ACC112 (cell line): ENCODE measurements around the gene SIK2.
"Not testable (repeated sequence)": the region's sequence is repeated elsewhere in the genome, so short reads cannot be mapped to it uniquely, and the experiment has no call there.

Experiments used
- H2AFZ ChIP-seq: fragments of 200-600 bp; sonication (generic); one replicate; pipeline ENCODE4 v1.6.0; 2017; ENCODE audit warnings: antibody characterized with exemption, low read length; ENCODE audit not compliant: unreplicated experiment
- H3K27ac ChIP-seq: fragments of 200-600 bp; sonication (generic); 2 replicates; pipeline ENCODE4 v1.5.1; 2014; ENCODE audit warnings: low read depth, mild to moderate bottlenecking, antibody characterized with exemption, low read length, moderate library complexity
- H3K27me3 ChIP-seq: fragments of 200-600 bp; sonication (generic); 2 replicates; pipeline ENCODE4 v1.6.1; 2014; ENCODE audit warnings: mild to moderate bottlenecking, antibody characterized with exemption, low read length, moderate library complexity, mixed read lengths; ENCODE audit not compliant: insufficient read depth
- H3K36me3 ChIP-seq: fragments of 200-600 bp; sonication (generic); 2 replicates; pipeline ENCODE4 v1.6.1; 2016; ENCODE audit warnings: mild to moderate bottlenecking, antibody characterized with exemption, low read length, moderate library complexity, mixed read lengths; ENCODE audit not compliant: insufficient read depth
- H3K4me1 ChIP-seq: fragments of 200-600 bp; sonication (generic); one replicate; pipeline ENCODE4 v1.6.1; 2016; ENCODE audit warnings: low read length, mixed read lengths; ENCODE audit not compliant: insufficient read depth, unreplicated experiment, control insufficient read depth
- H3K4me3 ChIP-seq: fragments of 200-600 bp; sonication (generic); 2 replicates; pipeline ENCODE4 v1.5.1; 2014; ENCODE audit warnings: mild to moderate bottlenecking, low read depth, low read length
- H3K79me2 ChIP-seq: fragments of 200-600 bp; sonication (generic); one replicate; pipeline ENCODE4 v1.6.0; 2016; ENCODE audit warnings: low read length; ENCODE audit not compliant: control insufficient read depth, unreplicated experiment, insufficient read depth

Gene SIK2

GRCh38 chr11:111715142-111715816 lies 113.0 kb downstream of the SIK2 start:
- Histone ChIP-seq H3K79me2 (no peaks in the 10 kb centered on the region), H3K4me1 (peaks cover 20% of the 10 kb centered on the region), H3K4me3 (no peak overlapping the region), H3K27me3 (no peaks in the 10 kb centered on the region), H3K36me3 (peaks cover 8% of the 10 kb centered on the region; the same call in 1 of the 2 replicates), H2AFZ (no peak overlapping the region), H3K27ac (no peak overlapping the region)

- not testable (repeated sequence) for H3K27ac ChIP-seq
These were observed 115.4 kb downstream of the SIK2 start for GRCh38 chr11:111717660-111718059.

GRCh38 chr11:111718436-111718835 lies 116.2 kb downstream of the SIK2 start:
- Histone ChIP-seq H3K27me3 (no peaks in the 10 kb centered on the region), H3K36me3 (peaks cover 23% of the 10 kb centered on the region; the same call in 1 of the 2 replicates), H3K79me2 (no peaks in the 10 kb centered on the region), H2AFZ (no peak overlapping the region), H3K4me1 (peaks cover 20% of the 10 kb centered on the region), H3K27ac (peak overlapping the region; percentile 60), H3K4me3 (peak overlapping the region; percentile 6; the same call in 1 of the 2 replicates)

More at GRCh38 chr11:111717660-111718059, 115.4 kb downstream of the SIK2 start:
- Histone ChIP-seq H3K36me3 (peaks cover 19% of the 10 kb centered on the region; the same call in 1 of the 2 replicates), H3K4me1 (peaks cover 20% of the 10 kb centered on the region)
- not testable (repeated sequence) for H3K79me2 ChIP-seq, H2AFZ ChIP-seq, H3K4me3 ChIP-seq, H3K27me3 ChIP-seq

GRCh38 chr11:111718859-111719258 lies 116.6 kb downstream of the SIK2 start:
- Histone ChIP-seq H3K27me3 (no peaks in the 10 kb centered on the region), H3K79me2 (no peaks in the 10 kb centered on the region), H3K4me1 (peaks cover 20% of the 10 kb centered on the region), H3K4me3 (peak overlapping the region; percentile 6; the same call in 1 of the 2 replicates), H3K36me3 (peaks cover 25% of the 10 kb centered on the region; the same call in 1 of the 2 replicates), H3K27ac (peak overlapping the region; percentile 60), H2AFZ (no peak overlapping the region)

- no peak overlapping the region for H3K27ac ChIP-seq
- no peak overlapping the region for H2AFZ ChIP-seq
These were observed 117.1 kb downstream of the SIK2 start for GRCh38 chr11:111719379-111719778.

GRCh38 chr11:111720801-111721494 lies 118.7 kb downstream of the SIK2 start:
- Histone ChIP-seq H2AFZ (no peak overlapping the region), H3K27ac (no peak overlapping the region), H3K79me2 (no peaks in the 10 kb centered on the region), H3K36me3 (peaks cover 43% of the 10 kb centered on the region; the same call in 1 of the 2 replicates), H3K27me3 (no peaks in the 10 kb centered on the region), H3K4me3 (no peak overlapping the region), H3K4me1 (peaks cover 20% of the 10 kb centered on the region)

More at GRCh38 chr11:111719379-111719778, 117.1 kb downstream of the SIK2 start:
- Histone ChIP-seq H3K36me3 (peaks cover 30% of the 10 kb centered on the region; the same call in 1 of the 2 replicates), H3K79me2 (no peaks in the 10 kb centered on the region), H3K27me3 (no peaks in the 10 kb centered on the region), H3K4me3 (no peak overlapping the region), H3K4me1 (peaks cover 20% of the 10 kb centered on the region)

GRCh38 chr11:111722501-111722900 lies 120.3 kb downstream of the SIK2 start:
- no peaks in the 10 kb centered on the region for H3K79me2 ChIP-seq
- no peak overlapping the region for H3K27ac ChIP-seq
- H2AFZ ChIP-seq = no peak overlapping the region
- peaks cover 20% of the 10 kb centered on the region for H3K4me1 ChIP-seq
- no peaks in the 10 kb centered on the region for H3K27me3 ChIP-seq
- no peak overlapping the region for H3K4me3 ChIP-seq
- H3K36me3 ChIP-seq = peaks cover 44% of the 10 kb centered on the region; the same call in 1 of the 2 replicates

GRCh38 chr11:111723595-111723994 lies 121.3 kb downstream of the SIK2 start:
- H3K36me3 ChIP-seq = peaks cover 44% of the 10 kb centered on the region; the same call in 1 of the 2 replicates
- no peak overlapping the region for H3K4me3 ChIP-seq
- no peaks in the 10 kb centered on the region for H3K79me2 ChIP-seq
- no peak overlapping the region for H2AFZ ChIP-seq
- H3K27me3 ChIP-seq = no peaks in the 10 kb centered on the region
- peaks cover 9% of the 10 kb centered on the region for H3K4me1 ChIP-seq
- H3K27ac ChIP-seq = no peak overlapping the region

- no peak overlapping the region for H3K27ac ChIP-seq
- H3K36me3 ChIP-seq = peaks cover 43% of the 10 kb centered on the region; the same call in 1 of the 2 replicates
These were observed 122.4 kb downstream of the SIK2 start for GRCh38 chr11:111724615-111725129.

GRCh38 chr11:111725621-111726020 lies 123.4 kb downstream of the SIK2 start:
- H3K36me3 ChIP-seq = peaks cover 33% of the 10 kb centered on the region; the same call in 1 of the 2 replicates
- no peaks in the 10 kb centered on the region for H3K79me2 ChIP-seq
- no peak overlapping the region for H3K27ac ChIP-seq
- no peaks in the 10 kb centered on the region for H3K4me1 ChIP-seq
- H3K4me3 ChIP-seq = no peak overlapping the region
- no peak overlapping the region for H2AFZ ChIP-seq
- H3K27me3 ChIP-seq = no peaks in the 10 kb centered on the region

More at GRCh38 chr11:111724615-111725129, 122.4 kb downstream of the SIK2 start:
- Histone ChIP-seq H3K4me1 (no peaks in the 10 kb centered on the region), H3K79me2 (no peaks in the 10 kb centered on the region), H3K27me3 (no peaks in the 10 kb centered on the region), H3K4me3 (no peak overlapping the region), H2AFZ (no peak overlapping the region)
